Type B pancreatic cell (in vitro differentiated cells): ENCODE data around the gene NBR1. TPM values are rescaled to one million over a fixed set of nuclear protein-coding genes. Genes with fewer than 3 reads are reported as not detected.
"Not testable (repeated sequence)": the region's sequence is repeated elsewhere in the genome, so short reads cannot be mapped to it uniquely, and the experiment has no call there.

ENCODE experiments used
- DNase-seq: peaks from one replicate; pipeline ENCODE4 v3.0.0; 2021; ENCODE audit warnings: mixed read lengths; ENCODE audit not compliant: unreplicated experiment; ENCODE audit errors: extremely low spot score
- H3K27ac Mint-ChIP-seq: 2 replicates; pipeline ENCODE4 v1.8.0; 2021; ENCODE audit warnings: mild to moderate bottlenecking, mixed read lengths
- H3K27me3 Mint-ChIP-seq: 2 replicates; pipeline ENCODE4 v1.8.0; 2021; ENCODE audit warnings: mixed read lengths
- H3K36me3 Mint-ChIP-seq: 2 replicates; pipeline ENCODE4 v1.8.0; 2021; ENCODE audit warnings: mixed read lengths
- H3K4me1 Mint-ChIP-seq: one replicate; pipeline ENCODE4 v1.8.0; 2021; ENCODE audit warnings: mixed read lengths; ENCODE audit not compliant: unreplicated experiment
- H3K4me3 Mint-ChIP-seq: 2 replicates; pipeline ENCODE4 v1.8.0; 2021; ENCODE audit warnings: mild to moderate bottlenecking, mixed read lengths
- H3K9me3 Mint-ChIP-seq: 2 replicates; pipeline ENCODE4 v1.8.0; 2021; ENCODE audit warnings: mixed read lengths
- CTCF ChIP-seq: fragments of 200-600 bp; sonication (generic); conservative IDR thresholded peaks from 2 replicates; pipeline ENCODE4 v1.5.0; 2021; ENCODE audit warnings: antibody characterized with exemption, mild to moderate bottlenecking
- total RNA-seq: library from RNA; stranded (reverse); gene quantifications from 2 replicates; pipeline ENCODE4 v1.2.1, GENCODE V29; 2021; ENCODE audit warnings: low replicate concordance

The NBR1 gene
- total RNA-seq, 1 donor from 2014 or later: 60.8 TPM

GRCh38 chr17:43200127-43200526 is 29.1 kb downstream of the NBR1 start:
- no peaks in the 10 kb centered on the region for H3K9me3 Mint-ChIP-seq
- DNase-seq: no peak
- no peaks in the 10 kb centered on the region for H3K27me3 Mint-ChIP-seq
- H3K4me3 Mint-ChIP-seq: no peak overlapping the region
- H3K27ac Mint-ChIP-seq: no peak overlapping the region
- TF ChIP-seq CTCF: no peak
- H3K4me1 Mint-ChIP-seq: no peaks in the 10 kb centered on the region
- peaks cover 29% of the 10 kb centered on the region for H3K36me3 Mint-ChIP-seq

- H3K9me3 Mint-ChIP-seq, H3K4me3 Mint-ChIP-seq, H3K27ac Mint-ChIP-seq, H3K4me1 Mint-ChIP-seq, H3K27me3 Mint-ChIP-seq, DNase-seq: not testable (repeated sequence)
- peaks cover 20% of the 10 kb centered on the region for H3K36me3 Mint-ChIP-seq
These were observed 32.0 kb downstream of the NBR1 start for GRCh38 chr17:43203013-43203412.

- TF ChIP-seq CTCF: no peak
- no peak for DNase-seq
- peaks cover 4% of the 10 kb centered on the region for H3K36me3 Mint-ChIP-seq
- H3K4me3 Mint-ChIP-seq: peak overlapping the region; percentile 95
- peaks cover 18% of the 10 kb centered on the region for H3K4me1 Mint-ChIP-seq
- no peaks in the 10 kb centered on the region for H3K27me3 Mint-ChIP-seq
- no peaks in the 10 kb centered on the region for H3K9me3 Mint-ChIP-seq
- peak overlapping the region; percentile 58 for H3K27ac Mint-ChIP-seq
These were observed 39.6 kb downstream of the NBR1 start for GRCh38 chr17:43210576-43210975.

- H3K4me3 Mint-ChIP-seq: peak overlapping the region; percentile 95
- DNase-seq: no peak
- peaks cover 4% of the 10 kb centered on the region for H3K36me3 Mint-ChIP-seq
- TF ChIP-seq CTCF: no peak
- no peaks in the 10 kb centered on the region for H3K9me3 Mint-ChIP-seq
- H3K4me1 Mint-ChIP-seq: peaks cover 18% of the 10 kb centered on the region
- no peaks in the 10 kb centered on the region for H3K27me3 Mint-ChIP-seq
- H3K27ac Mint-ChIP-seq: peak overlapping the region; percentile 58
These were observed 40.1 kb downstream of the NBR1 start for GRCh38 chr17:43211123-43211479.

GRCh38 chr17:43211480-43212402 is 40.7 kb downstream of the NBR1 start, which contains the start of gene TMEM106A:
Gene TMEM106A, plus strand, starts transcription at chr17:43211875. Its CDS starts 1,167 bp downstream, at chr17:43213042.
- Mint-ChIP-seq H3K27ac (peak within 1 kb of the TSS; percentile 58), H3K4me1 (peaks cover 20% of the 10 kb centered on the region), H3K36me3 (peaks cover 4% of the 10 kb centered on the region), H3K4me3 (peak within 1 kb of the TSS; percentile 95), H3K27me3 (no peaks in the 10 kb centered on the region), H3K9me3 (no peaks in the 10 kb centered on the region)
- peak; percentile 62 for TF ChIP-seq CTCF
- DNase-seq: no peak
